ENCODE data around the gene ROBO2.

The ROBO2 gene

DNA sequence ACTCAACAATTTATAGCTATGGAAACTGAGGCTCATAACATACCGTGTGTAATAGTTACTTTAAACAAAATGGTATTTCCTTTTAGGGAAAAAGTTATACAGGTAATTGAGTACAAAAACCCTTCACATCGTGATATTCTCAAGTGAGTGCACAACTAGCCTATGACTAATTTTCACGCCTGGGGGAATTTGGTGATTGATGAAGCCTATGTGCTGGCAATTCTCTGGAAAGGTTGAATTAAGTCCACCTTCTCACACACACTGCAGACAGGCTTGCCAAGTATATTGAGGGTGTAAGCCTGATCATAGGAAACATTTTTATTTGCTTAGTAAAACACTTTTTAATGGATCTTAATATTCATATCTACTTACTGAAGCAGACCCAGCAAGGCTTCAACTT, 41.3 kb upstream of the ROBO2 start:
- Histone ChIP-seq H3K4ac (ENCODE audit: low read depth, low read length) (no peak overlapping the region), H3K23ac (ENCODE audit: low read length) (no peak overlapping the region), H4K12ac (ENCODE audit: low read depth, low read length) (no peak overlapping the region), H3K14ac (ENCODE audit: low read length) (no peak overlapping the region), H3K9ac (ENCODE audit: low read length) (no peak overlapping the region), H4K91ac (ENCODE audit: low read depth, low read length) (no peak overlapping the region), H4K8ac (ENCODE audit: low read depth, low read length) (no peak overlapping the region), H2BK5ac (ENCODE audit: low read depth, low read length, poor library complexity) (no peak overlapping the region), H2AK5ac (ENCODE audit: low read length) (no peak overlapping the region), H2BK12ac (ENCODE audit: low read length) (no peak overlapping the region), H3K4me2 (ENCODE audit: low read length) (no peak overlapping the region), H2AFZ (ENCODE audit: insufficient read depth, low read length, poor library complexity) (no peak overlapping the region), H3K4me1 (ENCODE audit: control insufficient read depth in 1 of 2, insufficient read depth in 2 of 2, low read length in 2 of 2) (no peaks in the 10 kb centered on the region), H3K9me3 (ENCODE audit: insufficient read depth, low read depth, low read length) (no peaks in the 10 kb centered on the region), H3K27me3 (ENCODE audit: insufficient read depth, low read length) (no peaks in the 10 kb centered on the region), H3K79me2 (ENCODE audit: control insufficient read depth, insufficient read depth, low read length, poor library complexity) (no peaks in the 10 kb centered on the region), H3K27ac (ENCODE audit: low read depth, low read length) (no peak overlapping the region), H3K36me3 (ENCODE audit: control insufficient read depth in 1 of 2, insufficient read depth in 2 of 2, low read length in 2 of 2) (no peaks in the 10 kb centered on the region), H3K79me1 (ENCODE audit: low read length) (no peaks in the 10 kb centered on the region), H3K18ac (ENCODE audit: low read length) (no peak overlapping the region), H3K4me3 (ENCODE audit: low read depth, low read length) (no peak overlapping the region), H2BK120ac (ENCODE audit: insufficient read depth, low read length, poor library complexity) (no peak overlapping the region)
- DNase-seq, result no peak
- WGBS (ENCODE audit: extremely low coverage, insufficient coverage, insufficient read length), result no CpG with 5 or more reads among the region's 3 CpGs

DNA sequence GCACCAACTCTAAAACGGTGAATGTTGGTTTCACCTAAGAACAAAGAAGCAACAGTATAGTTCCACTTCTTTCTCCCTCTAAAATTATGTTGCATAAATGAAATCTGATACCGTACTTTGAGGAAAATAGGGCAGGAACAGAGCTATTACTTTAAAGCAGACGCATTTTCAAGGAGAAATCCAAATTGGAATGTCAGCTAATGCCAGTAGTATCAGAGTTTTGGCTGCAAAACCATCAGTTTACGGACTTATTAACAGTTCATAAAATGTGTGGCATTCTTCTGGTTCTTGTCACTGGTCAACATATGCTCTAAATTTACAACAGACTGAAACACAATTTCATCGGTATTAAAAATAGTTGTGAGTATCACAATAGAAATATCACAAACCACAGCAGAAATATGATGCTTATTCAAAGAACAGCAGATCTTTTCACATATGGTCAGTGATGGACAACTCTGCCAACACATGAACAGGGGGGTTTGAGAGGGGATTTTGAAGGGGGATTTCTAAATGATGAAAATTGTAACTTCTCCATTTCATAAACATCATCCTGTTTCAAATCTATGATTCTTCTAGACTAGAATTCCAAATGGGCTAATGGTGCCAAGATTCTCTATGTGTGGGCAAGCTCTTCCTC, 38.7 kb upstream of the ROBO2 start:
- Histone ChIP-seq H3K27ac (ENCODE audit: low read depth, low read length) (no peak overlapping the region), H3K9ac (ENCODE audit: low read length) (no peak overlapping the region), H3K79me1 (ENCODE audit: low read length) (no peaks in the 10 kb centered on the region), H2BK12ac (ENCODE audit: low read length) (no peak overlapping the region), H2AFZ (ENCODE audit: insufficient read depth, low read length, poor library complexity) (no peak overlapping the region), H4K12ac (ENCODE audit: low read depth, low read length) (no peak overlapping the region), H2BK5ac (ENCODE audit: low read depth, low read length, poor library complexity) (no peak overlapping the region), H2BK120ac (ENCODE audit: insufficient read depth, low read length, poor library complexity) (no peak overlapping the region), H3K27me3 (ENCODE audit: insufficient read depth, low read length) (no peaks in the 10 kb centered on the region), H3K4me1 (ENCODE audit: control insufficient read depth in 1 of 2, insufficient read depth in 2 of 2, low read length in 2 of 2) (peaks cover 0 to 5% of the 10 kb centered on the region in 2 experiments), H3K36me3 (ENCODE audit: control insufficient read depth in 1 of 2, insufficient read depth in 2 of 2, low read length in 2 of 2) (no peaks in the 10 kb centered on the region), H3K4me3 (ENCODE audit: low read depth, low read length) (no peak overlapping the region), H4K8ac (ENCODE audit: low read depth, low read length) (no peak overlapping the region), H4K91ac (ENCODE audit: low read depth, low read length) (no peak overlapping the region), H3K14ac (ENCODE audit: low read length) (no peak overlapping the region), H3K79me2 (ENCODE audit: control insufficient read depth, insufficient read depth, low read length, poor library complexity) (no peaks in the 10 kb centered on the region), H3K18ac (ENCODE audit: low read length) (no peak overlapping the region), H3K23ac (ENCODE audit: low read length) (no peak overlapping the region), H3K9me3 (ENCODE audit: insufficient read depth, low read depth, low read length) (no peaks in the 10 kb centered on the region), H3K4ac (ENCODE audit: low read depth, low read length) (no peak overlapping the region), H2AK5ac (ENCODE audit: low read length) (no peak overlapping the region), H3K4me2 (ENCODE audit: low read length) (no peak overlapping the region)
- DNase-seq, result no peak
- WGBS (ENCODE audit: extremely low coverage, insufficient coverage, insufficient read length), result no CpG with 5 or more reads among the region's 5 CpGs

DNA sequence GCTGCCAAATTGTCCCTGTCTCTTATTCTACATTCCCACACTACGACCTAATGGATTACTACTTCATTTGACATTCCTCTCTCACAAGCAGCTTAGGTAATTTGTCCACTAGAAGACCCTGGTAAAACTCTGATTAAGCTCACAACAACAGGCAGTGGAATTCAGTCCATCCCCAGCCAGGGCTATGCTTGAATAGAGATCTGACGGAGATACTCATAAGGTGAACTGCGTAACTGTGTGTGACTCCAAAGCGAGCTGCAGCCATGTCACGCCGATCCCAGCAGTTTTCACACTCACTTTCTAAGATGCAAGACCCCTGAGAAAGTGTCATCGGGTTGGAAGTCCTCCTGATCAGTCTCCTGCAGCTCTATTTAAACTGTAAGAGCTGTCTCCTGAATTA, 25.7 kb upstream of the ROBO2 start:
- no peak overlapping the region for H3K9ac ChIP-seq (ENCODE audit: low read length)
- H3K79me2 ChIP-seq (ENCODE audit: control insufficient read depth, insufficient read depth, low read length, poor library complexity), result no peaks in the 10 kb centered on the region
- WGBS (ENCODE audit: extremely low coverage, insufficient coverage, insufficient read length), result no CpG with 5 or more reads among the region's 7 CpGs
- no peaks in the 10 kb centered on the region for H3K79me1 ChIP-seq (ENCODE audit: low read length)
- H3K23ac ChIP-seq (ENCODE audit: low read length), result no peak overlapping the region
- DNase-seq, result no peak
- no peak overlapping the region for H3K18ac ChIP-seq (ENCODE audit: low read length)
- no peak overlapping the region for H2BK120ac ChIP-seq (ENCODE audit: insufficient read depth, low read length, poor library complexity)
- no peak overlapping the region for H3K4ac ChIP-seq (ENCODE audit: low read depth, low read length)
- no peak overlapping the region for H4K12ac ChIP-seq (ENCODE audit: low read depth, low read length)
- no peak overlapping the region for H3K4me2 ChIP-seq (ENCODE audit: low read length)
- no peak overlapping the region for H4K91ac ChIP-seq (ENCODE audit: low read depth, low read length)
- H4K8ac ChIP-seq (ENCODE audit: low read depth, low read length), result no peak overlapping the region
- no peak overlapping the region for H2AFZ ChIP-seq (ENCODE audit: insufficient read depth, low read length, poor library complexity)
- no peak overlapping the region for H3K14ac ChIP-seq (ENCODE audit: low read length)
- no peak overlapping the region for H3K4me3 ChIP-seq (ENCODE audit: low read depth, low read length)
- no peaks in the 10 kb centered on the region for H3K9me3 ChIP-seq (ENCODE audit: insufficient read depth, low read depth, low read length)
- H3K27ac ChIP-seq (ENCODE audit: low read depth, low read length), result no peak overlapping the region
- H3K27me3 ChIP-seq (ENCODE audit: insufficient read depth, low read length), result no peaks in the 10 kb centered on the region
- no peak overlapping the region for H2BK5ac ChIP-seq (ENCODE audit: low read depth, low read length, poor library complexity)
- H2AK5ac ChIP-seq (ENCODE audit: low read length), result no peak overlapping the region
- H3K36me3 ChIP-seq (ENCODE audit: control insufficient read depth in 1 of 2, insufficient read depth in 2 of 2, low read length in 2 of 2), result no peaks in the 10 kb centered on the region
- H2BK12ac ChIP-seq (ENCODE audit: low read length), result no peak overlapping the region
- peaks cover 0 to 2% of the 10 kb centered on the region in 2 experiments for H3K4me1 ChIP-seq (ENCODE audit: control insufficient read depth in 1 of 2, insufficient read depth in 2 of 2, low read length in 2 of 2)

DNA sequence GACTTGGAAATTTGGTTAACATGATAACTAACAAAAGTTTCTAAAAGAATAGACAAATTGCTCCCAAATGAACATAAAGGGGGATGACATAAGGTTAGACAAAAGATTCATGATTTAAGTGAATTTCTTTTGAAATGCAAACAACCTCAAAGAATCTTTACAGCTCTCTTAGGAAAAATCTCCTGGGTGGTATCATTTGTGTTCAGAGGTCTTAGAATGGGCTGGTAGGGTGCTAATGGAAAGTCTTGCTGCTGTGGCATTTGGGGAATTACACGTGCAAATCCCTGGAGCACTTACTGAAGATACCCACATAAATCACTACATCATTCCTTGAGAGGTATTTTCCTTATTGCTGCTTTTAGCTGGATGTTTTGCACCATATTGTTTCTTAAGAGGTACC, 14.4 kb upstream of the ROBO2 start:
- H4K12ac ChIP-seq (ENCODE audit: low read depth, low read length), result no peak overlapping the region
- H2BK5ac ChIP-seq (ENCODE audit: low read depth, low read length, poor library complexity), result no peak overlapping the region
- H3K79me2 ChIP-seq (ENCODE audit: control insufficient read depth, insufficient read depth, low read length, poor library complexity), result no peaks in the 10 kb centered on the region
- DNase-seq, result no peak
- no CpG with 5 or more reads among the region's 1 CpG for WGBS (ENCODE audit: extremely low coverage, insufficient coverage, insufficient read length)
- H3K14ac ChIP-seq (ENCODE audit: low read length), result no peak overlapping the region
- no peak overlapping the region for H4K91ac ChIP-seq (ENCODE audit: low read depth, low read length)
- no peak overlapping the region for H3K4ac ChIP-seq (ENCODE audit: low read depth, low read length)
- H2BK120ac ChIP-seq (ENCODE audit: insufficient read depth, low read length, poor library complexity), result no peak overlapping the region
- H3K9ac ChIP-seq (ENCODE audit: low read length), result no peak overlapping the region
- H3K79me1 ChIP-seq (ENCODE audit: low read length), result no peaks in the 10 kb centered on the region
- H3K23ac ChIP-seq (ENCODE audit: low read length), result no peak overlapping the region
- no peak overlapping the region for H3K4me2 ChIP-seq (ENCODE audit: low read length)
- H3K27me3 ChIP-seq (ENCODE audit: insufficient read depth, low read length), result no peaks in the 10 kb centered on the region
- no peak overlapping the region for H2AFZ ChIP-seq (ENCODE audit: insufficient read depth, low read length, poor library complexity)
- no peak overlapping the region for H2BK12ac ChIP-seq (ENCODE audit: low read length)
- H4K8ac ChIP-seq (ENCODE audit: low read depth, low read length), result no peak overlapping the region
- no peak overlapping the region for H3K27ac ChIP-seq (ENCODE audit: low read depth, low read length)
- no peak overlapping the region for H3K18ac ChIP-seq (ENCODE audit: low read length)
- no peak overlapping the region for H3K4me3 ChIP-seq (ENCODE audit: low read depth, low read length)
- H2AK5ac ChIP-seq (ENCODE audit: low read length), result no peak overlapping the region
- peaks cover 2% of the 10 kb centered on the region for H3K9me3 ChIP-seq (ENCODE audit: insufficient read depth, low read depth, low read length)
- H3K36me3 ChIP-seq (ENCODE audit: control insufficient read depth in 1 of 2, insufficient read depth in 2 of 2, low read length in 2 of 2), result no peaks in the 10 kb centered on the region
- no peaks in the 10 kb centered on the region for H3K4me1 ChIP-seq (ENCODE audit: control insufficient read depth in 1 of 2, insufficient read depth in 2 of 2, low read length in 2 of 2)

All from trophoblast cell (in vitro differentiated cells and primary cell).